Gastroesophageal sphincter (tissue), 4 donors: ENCODE results near the gene AMBP. TPM values are rescaled to one million over a fixed set of nuclear protein-coding genes. Genes with fewer than 3 reads are reported as not detected.

Source experiments
- ATAC-seq: fragments of 150-250 bp; one replicate; pipeline ENCODE4 v1.9.1; 2016; ENCODE audit warnings: mild to moderate bottlenecking, moderate library complexity
- H3K27ac ChIP-seq, 4 donors: fragments of 200-600 bp; sonication (generic) in 3 of 4; 1 replicate in 3 of 4; 2 replicates in 1 of 4; pipeline ENCODE4 v1.5.1; 2016 to 2019
- H3K27me3 ChIP-seq: fragments of 200-600 bp; sonication (generic); one replicate; pipeline ENCODE4 v1.5.1; 2019
- H3K36me3 ChIP-seq, 2 donors: fragments of 200-600 bp; sonication (generic); one replicate each; pipeline ENCODE4 v1.5.1; 2019; ENCODE audit warnings: control low read depth in 1 of 2
- H3K4me1 ChIP-seq, 3 donors: fragments of 200-600 bp; sonication (generic); 1 replicate in 2 of 3; 2 replicates in 1 of 3; pipeline ENCODE4 v1.5.1; 2016 to 2019; ENCODE audit warnings: control low read depth in 2 of 3
- H3K4me3 ChIP-seq, 2 donors: fragments of 200-600 bp; sonication (generic); one replicate each; pipeline ENCODE4 v1.5.1; 2019; ENCODE audit warnings: mild to moderate bottlenecking in 1 of 2, moderate library complexity in 1 of 2
- H3K9me3 ChIP-seq, 3 donors: fragments of 200-600 bp; sonication (generic); one replicate each; pipeline ENCODE4 v1.5.1; 2017 to 2019; ENCODE audit warnings: control low read depth in 2 of 3
- EP300 ChIP-seq: sonication (generic); formaldehyde crosslinking; IDR thresholded peaks from one replicate; pipeline ENCODE4 v1.6.1; 2017; ENCODE audit warnings: antibody characterized with exemption, mild to moderate bottlenecking
- POLR2A ChIP-seq, 2 donors: fragments of 450-650 bp; IDR thresholded peaks; one replicate each; pipeline ENCODE4 v1.6.1; 2017; ENCODE audit warnings: antibody characterized with exemption in 2 of 2, mild to moderate bottlenecking in 2 of 2, moderate library complexity in 1 of 2
- POLR2AphosphoS5 ChIP-seq: sonication (generic); formaldehyde crosslinking; IDR thresholded peaks from one replicate; pipeline ENCODE4 v1.6.1; 2017; ENCODE audit warnings: antibody characterized with exemption
- WGBS, 2 donors: methylation state at CpG; one replicate each; pipeline ENCODE4 v1.1.5; 2018; ENCODE audit warnings: low coverage in 1 of 2; 5-methylcytosine and 5-hydroxymethylcytosine counted together
- total RNA-seq, 4 donors: library from RNA; depleted of rRNA; stranded (reverse); fragments of >200 nt; gene quantifications; one replicate each; pipeline ENCODE4 v1.1.0, GENCODE V29; 2016
- TF ChIP-seq, protein P1 (sequence below), 4 experiments: fragments of 200-600 bp in 2 of 4; fragments of 450-650 bp in 2 of 4; sonication (generic) in 1 of 4; IDR thresholded peaks; one replicate each; pipeline ENCODE4 v1.5.1; 2017 to 2019; ENCODE audit warnings: antibody characterized with exemption in 4 of 4, mild to moderate bottlenecking in 2 of 4, moderate library complexity in 2 of 4

Gene AMBP
- total RNA-seq, 4 donors from 2014 or later, result not detected

DNA sequence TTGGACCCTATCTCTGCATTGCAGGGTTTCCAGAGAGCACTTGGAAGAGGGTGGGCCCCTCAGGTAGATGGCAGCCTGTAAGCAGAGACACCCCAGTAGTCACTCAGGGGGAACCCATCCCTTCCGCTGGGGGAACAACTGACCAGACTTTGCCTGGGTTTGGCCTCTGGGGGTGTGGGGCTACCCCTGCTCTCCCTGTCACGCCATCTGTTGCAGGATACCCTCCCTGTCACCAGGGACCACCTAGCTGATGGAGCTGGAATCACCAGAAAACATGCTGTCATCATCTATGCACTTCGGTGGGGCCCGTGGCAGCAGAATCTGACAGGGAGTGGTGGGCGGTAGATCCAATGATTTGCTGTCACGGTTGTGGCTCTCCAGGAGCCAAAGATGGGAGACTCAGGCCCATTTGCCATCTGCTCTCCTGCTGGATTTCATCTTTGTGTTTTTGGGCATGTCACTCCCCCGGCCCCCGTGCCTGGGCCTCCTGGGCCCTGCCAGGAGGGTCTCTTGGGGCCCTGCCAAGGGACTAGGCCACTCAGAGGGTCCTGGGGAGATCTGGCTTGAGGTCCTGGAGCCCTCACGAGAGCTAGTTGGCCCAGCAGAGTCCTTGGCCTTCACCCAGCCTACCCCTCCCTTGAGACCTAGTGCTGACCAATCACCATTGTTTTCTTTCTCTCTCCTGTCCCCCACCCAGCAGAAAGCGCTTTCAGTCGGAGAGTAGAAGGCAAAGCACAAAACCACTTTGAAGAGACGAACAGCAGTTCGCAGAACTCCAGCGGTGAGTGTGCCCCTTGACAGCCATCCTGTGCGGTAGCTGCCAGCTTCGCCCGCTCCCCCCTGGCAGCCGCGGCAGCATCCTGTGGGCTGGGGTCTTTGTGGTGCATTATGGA lies 45.9 kb downstream of the AMBP start:
- WGBS, 2 donors, result 59 to 90% methylated on average over 3 to 7 of the region's 19 CpGs
- H3K4me3 ChIP-seq, result no peak overlapping the region
- no peaks in the 10 kb centered on the region for H3K27me3 ChIP-seq
- no peak overlapping the region for H3K27ac ChIP-seq
- no peaks in the 10 kb centered on the region for H3K4me1 ChIP-seq
- peaks cover 0 to 86% of the 10 kb centered on the region in 2 donors for H3K36me3 ChIP-seq
- TF ChIP-seq POLR2A (IDR thresholded peaks at IDR 0.05) (no peak), POLR2AphosphoS5 (no peak), EP300 (no peak)
- TF ChIP-seq, protein P1, sequence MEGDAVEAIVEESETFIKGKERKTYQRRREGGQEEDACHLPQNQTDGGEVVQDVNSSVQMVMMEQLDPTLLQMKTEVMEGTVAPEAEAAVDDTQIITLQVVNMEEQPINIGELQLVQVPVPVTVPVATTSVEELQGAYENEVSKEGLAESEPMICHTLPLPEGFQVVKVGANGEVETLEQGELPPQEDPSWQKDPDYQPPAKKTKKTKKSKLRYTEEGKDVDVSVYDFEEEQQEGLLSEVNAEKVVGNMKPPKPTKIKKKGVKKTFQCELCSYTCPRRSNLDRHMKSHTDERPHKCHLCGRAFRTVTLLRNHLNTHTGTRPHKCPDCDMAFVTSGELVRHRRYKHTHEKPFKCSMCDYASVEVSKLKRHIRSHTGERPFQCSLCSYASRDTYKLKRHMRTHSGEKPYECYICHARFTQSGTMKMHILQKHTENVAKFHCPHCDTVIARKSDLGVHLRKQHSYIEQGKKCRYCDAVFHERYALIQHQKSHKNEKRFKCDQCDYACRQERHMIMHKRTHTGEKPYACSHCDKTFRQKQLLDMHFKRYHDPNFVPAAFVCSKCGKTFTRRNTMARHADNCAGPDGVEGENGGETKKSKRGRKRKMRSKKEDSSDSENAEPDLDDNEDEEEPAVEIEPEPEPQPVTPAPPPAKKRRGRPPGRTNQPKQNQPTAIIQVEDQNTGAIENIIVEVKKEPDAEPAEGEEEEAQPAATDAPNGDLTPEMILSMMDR (IDR thresholded peaks at IDR 0.05), result no peak
- no peak for ATAC-seq
- H3K9me3 ChIP-seq, result peaks cover 0 to 9% (median 0%) of the 10 kb centered on the region in 3 donors

GRCh38 chr9:114031037-114031630 lies 47.0 kb downstream of the AMBP start:
- no peak overlapping the region for H3K4me3 ChIP-seq
- no peak overlapping the region for H3K27ac ChIP-seq
- H3K27me3 ChIP-seq, result no peaks in the 10 kb centered on the region
- TF ChIP-seq POLR2AphosphoS5 (no peak), EP300 (no peak), POLR2A (IDR thresholded peaks at IDR 0.05) (no peak)
- TF ChIP-seq, protein P1 (IDR thresholded peaks at IDR 0.05), result no peak
- no peak for ATAC-seq
- WGBS, 2 donors, result 69 to 90% methylated on average over 2 to 3 of the region's 7 CpGs
- no peaks in the 10 kb centered on the region for H3K9me3 ChIP-seq
- peaks cover 0 to 75% of the 10 kb centered on the region in 2 donors for H3K36me3 ChIP-seq
- H3K4me1 ChIP-seq, result no peaks in the 10 kb centered on the region

DNA sequence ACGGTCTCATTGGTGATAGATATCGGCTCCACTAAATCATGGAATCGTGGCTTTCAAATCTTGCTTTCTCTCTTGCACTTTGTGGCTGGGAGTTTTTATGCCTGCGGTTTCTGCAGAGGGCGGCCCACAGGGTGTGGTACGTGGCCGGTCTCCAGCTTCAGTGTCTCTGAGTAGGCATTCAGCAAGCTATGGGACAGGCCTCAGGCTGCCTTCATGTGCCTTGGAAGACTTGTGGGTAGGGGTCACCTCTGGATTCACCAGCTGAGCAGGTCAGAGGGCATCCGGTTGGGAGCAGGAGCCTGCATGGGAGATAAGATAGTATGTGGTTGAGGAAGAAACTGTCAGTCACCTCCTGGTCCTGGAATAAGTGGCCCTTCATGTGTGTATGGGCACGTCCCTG lies 47.7 kb downstream of the AMBP start:
- Histone ChIP-seq H3K4me1 (no peaks in the 10 kb centered on the region), H3K9me3 (no peaks in the 10 kb centered on the region), H3K4me3 (no peak overlapping the region), H3K36me3 (peaks cover 0 to 69% of the 10 kb centered on the region in 2 donors), H3K27me3 (no peaks in the 10 kb centered on the region), H3K27ac (no peak overlapping the region)
- no peak for TF ChIP-seq POLR2A (IDR thresholded peaks at IDR 0.05)
- no peak for TF ChIP-seq POLR2AphosphoS5
- ATAC-seq, result no peak
- 84 to 98% methylated on average over 4 of the region's 9 CpGs for WGBS, 2 donors

- no peak for ATAC-seq
- TF ChIP-seq, protein P1 (IDR thresholded peaks at IDR 0.05), result no peak
- TF ChIP-seq POLR2AphosphoS5 (no peak), POLR2A (IDR thresholded peaks at IDR 0.05) (no peak), EP300 (no peak)
- Histone ChIP-seq H3K4me3 (no peak overlapping the region), H3K4me1 (no peaks in the 10 kb centered on the region), H3K27ac (no peak overlapping the region), H3K27me3 (no peaks in the 10 kb centered on the region), H3K36me3 (peaks cover 0 to 64% of the 10 kb centered on the region in 2 donors), H3K9me3 (peaks cover 0 to 2% (median 0%) of the 10 kb centered on the region in 3 donors)
- WGBS, 2 donors, result 82 to 87% methylated on average over 9 to 11 of the region's 12 CpGs
These were observed 48.6 kb downstream of the AMBP start for GRCh38 chr9:114029311-114030170.

GRCh38 chr9:114028646-114029045 lies 49.5 kb downstream of the AMBP start:
- Histone ChIP-seq H3K9me3 (peaks cover 0 to 11% (median 0%) of the 10 kb centered on the region in 3 donors), H3K4me3 (no peak overlapping the region), H3K27ac (no peak overlapping the region), H3K36me3 (peaks cover 0 to 57% of the 10 kb centered on the region in 2 donors), H3K27me3 (no peaks in the 10 kb centered on the region), H3K4me1 (no peaks in the 10 kb centered on the region)
- WGBS, 2 donors, result 100% methylated on average over 1 of the region's 22 CpGs; no CpG with 5 or more reads in 1 of the 2 donors
- TF ChIP-seq POLR2AphosphoS5 (no peak), EP300 (no peak), POLR2A (IDR thresholded peaks at IDR 0.05) (no peak)
- TF ChIP-seq, protein P1 (IDR thresholded peaks at IDR 0.05), result no peak
- no peak for ATAC-seq
